Upper lobe of left lung (tissue), 6 donors: ENCODE data around the gene NOTCH1. TPM values are rescaled to one million over a fixed set of nuclear protein-coding genes. Genes with fewer than 3 reads are reported as not detected.
A peak's percentile ranks its signal among the peaks of the same experiment; 100 is the strongest.

Source experiments
- ATAC-seq, 2 donors: fragments of 200-7000 bp; cut with Tn5 transposase; one replicate each; pipeline ENCODE4 v1.9.1; 2022; ENCODE audit warnings: mild to moderate bottlenecking in 2 of 2, moderate library complexity in 2 of 2; ENCODE audit not compliant: low FRiP score in 2 of 2
- DNase-seq, 2 donors: peaks; one replicate each; pipeline ENCODE4 v3.0.0-alpha.2; 2019 to 2020
- H3K27ac ChIP-seq, 4 donors: fragments of 200-600 bp; sonication (generic); one replicate each; pipeline ENCODE4 v1.5.1; 2016 to 2019
- H3K27me3 ChIP-seq, 4 donors: fragments of 200-600 bp; sonication (generic); one replicate each; pipeline ENCODE4 v1.5.1; 2017 to 2019
- H3K36me3 ChIP-seq, 4 donors: fragments of 200-600 bp; sonication (generic); one replicate each; pipeline ENCODE4 v1.5.1; 2016 to 2019
- H3K4me1 ChIP-seq, 4 donors: fragments of 200-600 bp; sonication (generic); one replicate each; pipeline ENCODE4 v1.5.1; 2018 to 2019
- H3K4me3 ChIP-seq, 4 donors: fragments of 200-600 bp; sonication (generic); one replicate each; pipeline ENCODE4 v1.5.1; 2017 to 2019; ENCODE audit warnings: mild to moderate bottlenecking in 2 of 4, moderate library complexity in 1 of 4
- H3K9me3 ChIP-seq, 4 donors: fragments of 200-600 bp; sonication (generic); one replicate each; pipeline ENCODE4 v1.5.1; 2018 to 2019
- CTCF ChIP-seq, 6 experiments: fragments of 450-650 bp in 4 of 6; fragments of 200-600 bp in 2 of 6; sonication (generic) in 2 of 6; IDR thresholded peaks; one replicate each; pipeline ENCODE4 v1.5.1; 2016 to 2019; ENCODE audit warnings: antibody characterized with exemption in 6 of 6
- EP300 ChIP-seq, 4 donors: sonication (generic); formaldehyde crosslinking; IDR thresholded peaks; one replicate each; pipeline ENCODE4 v1.5.1; 2017; ENCODE audit warnings: antibody characterized with exemption in 4 of 4, control low read depth in 2 of 4
- POLR2A ChIP-seq, 4 donors: fragments of 450-650 bp; IDR thresholded peaks; one replicate each; pipeline ENCODE4 v1.5.1; 2016 to 2017; ENCODE audit warnings: antibody characterized with exemption in 4 of 4, mild to moderate bottlenecking in 2 of 4
- POLR2AphosphoS5 ChIP-seq, 2 donors: sonication (generic); formaldehyde crosslinking; IDR thresholded peaks; one replicate each; pipeline ENCODE4 v1.5.1; 2017; ENCODE audit warnings: antibody characterized with exemption in 2 of 2
- WGBS, 2 donors: methylation state at CpG; one replicate each; pipeline ENCODE4 v1.1.5; 2017 to 2018; 5-methylcytosine and 5-hydroxymethylcytosine counted together
- total RNA-seq, 6 donors: library from RNA; depleted of rRNA in 4 of 6; stranded (reverse); fragments of >200 nt in 4 of 6; gene quantifications; one replicate each; pipeline versions ENCODE4 v1.1.0 to v1.2.1, GENCODE V29; 2016 to 2021
- donor health status: DM: no; HTN: no; CAD: no; lungs with moderate emphysema.
- donor health status: DM: no; HTN: yes; CAD: no; lungs with severe emphysema.

The NOTCH1 gene
- total RNA-seq, 6 donors from 2014 or later = 49.6 to 175 (median 110) TPM

GRCh38 chr9:136493567-136493971, 52.3 kb downstream of the NOTCH1 start:
- no peak for DNase-seq
- Histone ChIP-seq H3K4me3 (no peak overlapping the region), H3K36me3 (peaks cover 16 to 43% (median 39%) of the 10 kb centered on the region in 4 donors), H3K4me1 (peaks cover 3 to 27% (median 8%) of the 10 kb centered on the region in 4 donors), H3K27ac (peak overlapping the region; percentile 3 to 65 (median 40)), H3K27me3 (no peaks in the 10 kb centered on the region), H3K9me3 (no peaks in the 10 kb centered on the region)
- no peak for TF ChIP-seq CTCF (IDR thresholded peaks at IDR 0.05)
- no peak for TF ChIP-seq POLR2AphosphoS5 (IDR thresholded peaks at IDR 0.05)
- no peak for TF ChIP-seq EP300 (IDR thresholded peaks at IDR 0.05)
- no peak for TF ChIP-seq POLR2A (IDR thresholded peaks at IDR 0.05)
- WGBS, 2 donors = 87% methylated on average over 8 of the region's 8 CpGs; no CpG with 5 or more reads in 1 of the 2 donors
- ATAC-seq = no peak

GRCh38 chr9:136492978-136493522, 52.8 kb downstream of the NOTCH1 start:
- peak in 1 of 2 donors; percentile 72 for DNase-seq
- Histone ChIP-seq H3K27ac (peak overlapping the region; percentile 3 to 65 (median 36)), H3K27me3 (no peaks in the 10 kb centered on the region), H3K4me3 (no peak overlapping the region), H3K4me1 (peaks cover 3 to 32% (median 11%) of the 10 kb centered on the region in 4 donors), H3K9me3 (no peaks in the 10 kb centered on the region), H3K36me3 (peaks cover 16 to 37% (median 34%) of the 10 kb centered on the region in 4 donors)
- peak in 1 of 2 donors; percentile 12 for ATAC-seq
- TF ChIP-seq EP300 (IDR thresholded peaks at IDR 0.05) (no peak), CTCF (IDR thresholded peaks at IDR 0.05) (no peak), POLR2AphosphoS5 (IDR thresholded peaks at IDR 0.05) (no peak), POLR2A (IDR thresholded peaks at IDR 0.05) (no peak)
- WGBS, 2 donors = 72 to 76% methylated on average over 14 to 23 of the region's 26 CpGs

- Histone ChIP-seq H3K4me1 (peaks cover 9 to 36% (median 17%) of the 10 kb centered on the region in 4 donors), H3K27me3 (no peaks in the 10 kb centered on the region), H3K9me3 (no peaks in the 10 kb centered on the region), H3K4me3 (no peak overlapping the region), H3K36me3 (peaks cover 0 to 4% (median 3%) of the 10 kb centered on the region in 4 donors), H3K27ac (no peak overlapping the region)
- TF ChIP-seq EP300 (IDR thresholded peaks at IDR 0.05) (no peak), POLR2AphosphoS5 (IDR thresholded peaks at IDR 0.05) (no peak), POLR2A (IDR thresholded peaks at IDR 0.05) (no peak)
- ATAC-seq (no peak), DNase-seq (no peak)
- WGBS, 2 donors = 88 to 92% methylated on average over 11 to 17 of the region's 17 CpGs
Observed at GRCh38 chr9:136489731-136490130, 56.1 kb downstream of the NOTCH1 start.

- DNase-seq = peak; percentile 84 to 92
Observed at GRCh38 chr9:136488247-136489214, 57.3 kb downstream of the NOTCH1 start.

More at GRCh38 chr9:136488247-136489214, 57.3 kb downstream of the NOTCH1 start:
- H3K4me3 ChIP-seq = no peak overlapping the region
- H3K27ac ChIP-seq = no peak overlapping the region
- H3K36me3 ChIP-seq = no peaks in the 10 kb centered on the region
- ATAC-seq = peak; percentile 51 to 74
- TF ChIP-seq CTCF (IDR thresholded peaks at IDR 0.05) (peak; percentile 95 to 99 (median 98)), POLR2A (IDR thresholded peaks at IDR 0.05) (no peak)
- no peaks in the 10 kb centered on the region for H3K27me3 ChIP-seq
- WGBS, 2 donors = 31 to 35% methylated on average over 22 of the region's 22 CpGs
- H3K4me1 ChIP-seq = peaks cover 19 to 41% (median 26%) of the 10 kb centered on the region in 4 donors
- no peaks in the 10 kb centered on the region for H3K9me3 ChIP-seq
